GM12891 (cell line): ENCODE results near the gene CAP1.
"Not testable (repeated sequence)": the region's sequence is repeated elsewhere in the genome, so short reads cannot be mapped to it uniquely, and the experiment has no call there.

Source experiments
- DNase-seq: peaks from one replicate; pipeline ENCODE4 v3.0.0; 2011; ENCODE audit warnings: low spot score; ENCODE audit not compliant: insufficient read length
- FAIRE-seq: peaks from 2 replicates; lab custom pipeline; 2011; peaks lifted over from hg19 to GRCh38; lab: Jason Lieb, UNC
- PAX5 ChIP-seq: IDR thresholded peaks from 2 replicates; pipeline ENCODE4 v1.6.1; 2011; ENCODE audit warnings: low read length, moderate library complexity, mild to moderate bottlenecking; ENCODE audit not compliant: insufficient read depth, severe bottlenecking
- POLR2A ChIP-seq: IDR thresholded peaks from 2 replicates; pipeline ENCODE4 v1.6.1; 2011; ENCODE audit warnings: low read depth, low read length, control low read depth
- POLR2AphosphoS5 ChIP-seq: IDR thresholded peaks from 2 replicates; pipeline ENCODE4 v1.6.1; 2011; ENCODE audit warnings: low read depth, low read length, control low read depth
- POU2F2 ChIP-seq: IDR thresholded peaks from 2 replicates; pipeline ENCODE4 v1.6.1; 2011; ENCODE audit warnings: low read depth, mild to moderate bottlenecking, control low read depth, low read length, moderate library complexity
- SPI1 ChIP-seq: IDR thresholded peaks from 2 replicates; pipeline ENCODE4 v1.6.1; 2011; ENCODE audit warnings: low read depth, low read length, control low read depth
- TAF1 ChIP-seq: IDR thresholded peaks from 2 replicates; pipeline ENCODE4 v1.6.1; 2011; ENCODE audit warnings: low read depth, low read length, control low read depth

CAP1 gene

DNA sequence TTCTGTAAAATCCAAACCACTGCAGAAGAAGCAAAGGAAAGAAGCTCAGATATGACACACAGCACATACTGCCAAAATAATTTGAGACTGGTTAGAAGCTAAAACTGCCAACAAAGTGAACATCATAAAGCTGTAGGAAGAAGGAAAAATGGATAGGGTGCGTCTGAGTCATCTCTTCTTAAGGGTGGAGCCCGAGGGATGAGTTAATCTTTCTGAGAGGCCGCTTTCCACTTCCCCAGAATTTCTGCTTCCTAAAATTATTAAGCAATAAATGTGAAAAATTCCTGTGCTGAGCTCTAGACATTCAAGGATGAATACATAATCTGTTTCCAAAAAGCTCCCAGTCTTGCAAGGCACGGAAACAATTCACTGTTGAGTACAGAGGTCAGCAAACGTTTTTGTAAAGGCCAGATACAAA lies 36.4 kb downstream of the CAP1 start:
- DNase-seq = no peak
- TF ChIP-seq TAF1 = no peak
- TF ChIP-seq PAX5 = no peak
- no peak for TF ChIP-seq SPI1
- no peak for TF ChIP-seq POU2F2
- TF ChIP-seq POLR2AphosphoS5 = no peak
- TF ChIP-seq POLR2A = no peak
- no peak for FAIRE-seq

GRCh38 chr1:40078512-40079333 lies 38.2 kb downstream of the CAP1 start:
- TF ChIP-seq TAF1 = no peak
- TF ChIP-seq SPI1 = peak; percentile 71
- DNase-seq (peak; percentile 30), FAIRE-seq (peak; percentile 58)

DNA sequence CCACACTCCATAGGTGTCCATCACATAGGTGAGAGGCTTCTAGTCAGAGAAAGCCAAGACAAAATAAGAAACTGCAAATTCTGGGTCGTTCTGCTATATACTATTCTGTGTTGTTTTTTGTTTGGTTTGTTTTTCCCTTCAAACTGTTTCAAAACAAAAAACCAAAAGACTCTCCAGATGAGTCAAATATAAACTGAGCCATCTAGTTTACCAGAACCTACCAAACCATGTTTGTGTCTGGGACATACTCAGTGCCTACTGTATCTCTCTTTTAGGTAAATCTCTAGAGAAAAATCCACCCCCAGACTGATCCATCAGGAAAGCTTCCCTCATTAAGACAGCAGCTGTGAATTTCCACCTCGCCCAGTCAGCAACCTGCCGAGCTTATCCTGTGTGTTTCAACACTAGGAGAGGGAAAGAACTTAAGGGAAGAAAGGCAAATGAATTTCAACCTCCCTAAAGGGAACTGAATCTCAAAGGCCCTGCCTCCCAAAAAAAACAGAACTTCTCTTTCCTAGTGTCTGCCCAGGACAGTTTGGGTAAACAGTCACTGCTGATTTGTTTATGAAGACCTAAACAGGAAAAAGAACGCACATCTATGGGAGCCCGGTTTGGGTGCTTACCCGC lies 39.4 kb downstream of the CAP1 start:
- DNase-seq (no peak), FAIRE-seq (no peak)
- TF ChIP-seq POLR2AphosphoS5 (no peak), POU2F2 (no peak), SPI1 (no peak), POLR2A (no peak), PAX5 (no peak), TAF1 (no peak)

DNA sequence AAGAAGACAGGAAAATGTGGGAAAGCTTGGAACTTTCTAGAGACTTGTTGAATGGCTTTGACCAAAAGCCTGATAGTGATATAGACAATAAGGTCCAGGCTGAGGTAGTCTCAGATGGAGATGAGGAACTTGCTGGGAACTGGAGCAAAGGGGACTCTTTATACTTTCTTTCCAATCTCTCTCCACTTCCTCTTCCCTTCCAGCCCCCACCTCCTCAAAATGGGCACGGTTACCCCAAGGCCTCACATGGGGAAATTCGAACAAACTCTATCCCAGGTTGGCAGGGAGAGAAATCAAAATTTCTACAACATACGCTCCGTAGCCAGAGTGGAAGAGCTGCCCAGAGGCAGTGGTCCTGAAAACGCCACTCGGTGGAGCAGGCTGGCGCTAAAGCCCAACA lies 41.3 kb downstream of the CAP1 start:
- FAIRE-seq (no peak), DNase-seq (no peak)
- no peak for TF ChIP-seq SPI1
- TF ChIP-seq POLR2A = no peak
- TF ChIP-seq POU2F2 = no peak
- no peak for TF ChIP-seq PAX5
- TF ChIP-seq TAF1 = no peak
- no peak for TF ChIP-seq POLR2AphosphoS5

DNA sequence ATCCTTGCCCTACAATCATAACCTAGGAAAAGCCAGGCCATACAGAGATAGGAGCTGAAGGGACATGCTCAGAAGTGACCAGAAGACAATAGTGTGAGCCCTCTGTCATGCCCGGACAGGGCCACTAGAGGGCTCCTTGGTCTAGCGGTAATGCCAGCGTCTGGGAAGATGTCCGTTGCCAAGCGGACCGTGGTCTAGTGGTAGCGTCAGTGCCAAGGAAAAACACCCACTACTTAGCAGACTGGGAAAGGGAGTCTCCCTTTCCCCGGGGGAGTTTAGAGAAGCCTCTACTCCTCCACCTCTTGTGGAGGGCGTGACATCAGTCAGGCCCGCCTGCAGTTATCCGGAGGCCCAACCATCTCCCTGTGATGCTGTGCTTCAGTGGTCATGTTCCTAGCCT lies 44.2 kb downstream of the CAP1 start:
- DNase-seq = not testable (repeated sequence)
- FAIRE-seq = peak; percentile 69

GRCh38 chr1:40090652-40091355 lies 50.3 kb downstream of the CAP1 start:
- no peak for FAIRE-seq
- no peak for DNase-seq
- no peak for TF ChIP-seq POLR2AphosphoS5
- no peak for TF ChIP-seq TAF1
- no peak for TF ChIP-seq SPI1
- no peak for TF ChIP-seq PAX5
- TF ChIP-seq POU2F2 = no peak
- TF ChIP-seq POLR2A = no peak

GRCh38 chr1:40092241-40092640 lies 51.7 kb downstream of the CAP1 start:
- no peak for FAIRE-seq
- TF ChIP-seq POLR2A (no peak), TAF1 (no peak), POU2F2 (no peak)
- no peak for DNase-seq

DNA sequence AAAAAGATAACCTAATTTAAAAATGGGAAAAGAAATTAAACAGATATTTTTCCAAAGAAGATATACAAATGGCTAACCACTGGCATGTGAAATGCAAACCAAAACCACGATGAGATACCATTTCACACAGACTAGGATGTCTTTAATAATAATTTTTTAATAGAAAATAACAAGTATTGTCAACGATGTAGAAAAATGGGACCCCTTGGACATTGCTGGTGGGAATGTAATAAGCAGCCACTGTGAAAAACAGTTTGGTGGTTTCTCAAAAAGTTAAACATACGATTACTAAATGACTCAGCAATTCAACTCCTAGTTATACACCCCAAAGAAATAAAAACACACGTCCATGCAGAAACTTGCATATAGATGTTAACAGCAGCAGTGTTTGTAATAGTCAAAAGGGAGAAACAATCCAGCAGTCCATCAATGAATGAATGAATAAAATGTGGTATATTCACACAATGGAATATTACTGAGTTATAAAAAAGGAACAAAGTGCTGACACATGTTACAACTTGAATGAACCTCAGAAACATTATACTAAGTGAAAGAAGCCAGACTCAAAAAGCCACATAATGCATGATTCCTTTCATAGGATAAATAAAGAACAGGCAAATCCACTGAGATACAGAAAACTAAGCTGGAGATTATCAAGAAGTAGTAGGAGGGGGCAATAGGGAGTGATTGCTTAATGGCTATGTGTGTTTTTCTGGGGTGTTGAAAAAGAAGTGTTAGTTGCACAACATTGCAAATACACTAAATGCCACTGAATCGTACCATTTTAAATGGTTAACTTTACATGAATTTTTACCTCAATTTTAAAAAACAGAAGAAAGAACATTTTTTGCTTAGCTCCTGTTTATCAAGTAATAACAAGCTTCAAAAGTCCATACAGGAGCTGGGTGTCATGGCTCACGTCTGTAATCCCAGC lies 52.4 kb downstream of the CAP1 start:
- FAIRE-seq (no peak), DNase-seq (no peak)

DNA sequence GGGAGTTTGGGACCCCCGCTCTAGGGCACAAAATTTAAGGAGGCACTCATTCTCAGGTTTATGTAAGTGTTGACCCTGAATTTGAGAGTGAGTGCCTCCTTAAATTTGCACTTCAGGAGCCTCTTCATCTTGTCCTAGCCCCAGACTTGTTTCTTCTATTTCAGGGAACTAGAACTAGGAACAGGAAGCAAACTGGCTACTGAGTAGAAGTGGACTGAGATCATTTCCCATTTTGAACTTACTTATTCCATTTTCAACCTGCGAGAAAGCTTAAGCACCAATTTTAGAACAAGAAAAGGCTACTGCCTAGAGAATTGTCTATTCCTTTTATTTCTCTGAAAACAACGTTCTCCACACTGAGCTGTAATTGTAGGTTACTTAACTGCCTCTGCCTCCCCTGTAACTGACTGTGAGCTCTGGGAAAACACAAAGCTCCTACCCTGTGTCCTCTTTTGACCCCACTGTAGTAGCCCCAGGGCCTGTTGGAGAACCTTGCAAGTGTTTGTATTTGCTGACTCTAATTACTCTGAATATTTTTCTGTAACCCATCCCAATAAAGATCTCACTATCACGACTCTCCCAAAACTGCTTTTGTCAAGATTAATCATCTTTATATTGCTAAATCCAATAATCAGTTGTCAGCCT lies 54.1 kb downstream of the CAP1 start:
- TF ChIP-seq POLR2A = no peak
- TF ChIP-seq PAX5 = no peak
- TF ChIP-seq SPI1 = no peak
- TF ChIP-seq POLR2AphosphoS5 = no peak
- no peak for TF ChIP-seq TAF1
- TF ChIP-seq POU2F2 = no peak
- no peak for FAIRE-seq
- DNase-seq = no peak

More for the DNA sequence above, 52.4 kb downstream of the CAP1 start:
- TF ChIP-seq SPI1 = no peak
- TF ChIP-seq POU2F2 = no peak
- no peak for TF ChIP-seq POLR2A
- TF ChIP-seq TAF1 = no peak
- TF ChIP-seq POLR2AphosphoS5 = no peak
- no peak for TF ChIP-seq PAX5
